ENCODE measurements around the gene MESP2. TPM values are rescaled to one million over a fixed set of nuclear protein-coding genes. Genes with fewer than 3 reads are reported as not detected.

The MESP2 gene
- polyA plus RNA-seq, 3 donors, result 0.67 TPM; not detected in 2

DNA sequence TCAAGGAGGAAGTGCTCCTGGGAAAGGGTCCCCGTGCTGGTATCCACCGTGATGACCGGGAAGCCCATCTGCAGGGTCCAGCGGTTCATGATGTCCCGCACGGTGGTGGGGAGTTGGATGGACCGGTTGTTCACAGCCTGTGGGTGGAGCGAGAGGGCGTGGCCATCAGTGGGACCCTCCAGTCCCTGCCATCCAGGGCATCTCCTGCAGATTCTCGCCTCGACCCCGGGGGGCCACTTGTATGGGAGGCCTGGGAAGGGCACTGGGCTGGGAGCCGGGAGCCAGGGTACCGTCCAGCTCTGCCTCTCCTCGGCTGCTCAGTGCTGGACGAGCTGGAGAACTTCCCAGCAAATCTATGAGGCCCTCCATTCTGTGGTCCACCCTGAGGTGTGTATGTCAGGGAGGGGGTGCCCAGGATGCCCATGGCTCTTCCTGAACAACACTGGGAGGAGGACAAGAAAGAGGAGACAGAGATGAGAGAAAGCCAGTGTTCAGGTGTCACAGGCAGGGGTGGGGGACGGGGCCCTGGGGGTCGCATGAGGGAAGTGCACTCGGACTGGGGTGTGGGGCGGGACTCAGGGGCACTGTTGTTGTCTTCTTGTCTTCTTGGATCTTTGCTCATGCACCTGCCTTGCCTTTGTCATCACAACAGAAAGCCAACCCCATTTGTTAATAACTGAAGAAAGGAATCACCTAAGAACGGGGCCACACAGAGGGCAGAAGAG is 25.5 kb downstream of the MESP2 start:
- peaks cover 100% of the 10 kb centered on the region for H4K20me1 ChIP-seq (ENCODE audit: insufficient read depth, low read length)
- no peaks in the 10 kb centered on the region for H3K27me3 ChIP-seq (ENCODE audit: control insufficient read depth in 2 of 2, insufficient read depth in 2 of 2, low read length in 2 of 2)
- H3K9me3 ChIP-seq (replicated peaks in 1 of 2; ENCODE audit: control insufficient read depth in 1 of 2, insufficient read depth in 1 of 2, low read length in 2 of 2), result no peaks in the 10 kb centered on the region
- peak overlapping the region in 4 of 7 donors; percentile 28 to 61 (median 40) for H3K27ac Mint-ChIP-seq
- H3K27me3 Mint-ChIP-seq (ENCODE audit: low read depth in 3 of 3), result peaks cover 3 to 6% (median 4%) of the 10 kb centered on the region in 3 donors
- no peak for DNase-seq
- H3K4me2 ChIP-seq (replicated peaks; ENCODE audit: extremely low read depth, low read length, poor library complexity, severe bottlenecking), result no peak overlapping the region
- H3K4me1 ChIP-seq (ENCODE audit: control insufficient read depth in 1 of 2, insufficient read depth in 2 of 2, low read length in 2 of 2), result peaks cover 15 to 22% of the 10 kb centered on the region in 2 donors
- H3K4me3 ChIP-seq (replicated peaks in 1 of 3; ENCODE audit: low read depth in 2 of 3, low read length in 3 of 3), result no peak overlapping the region
- intact Hi-C loops (cut with micrococcal nuclease), result no loop called here
- TF ChIP-seq, protein P1, sequence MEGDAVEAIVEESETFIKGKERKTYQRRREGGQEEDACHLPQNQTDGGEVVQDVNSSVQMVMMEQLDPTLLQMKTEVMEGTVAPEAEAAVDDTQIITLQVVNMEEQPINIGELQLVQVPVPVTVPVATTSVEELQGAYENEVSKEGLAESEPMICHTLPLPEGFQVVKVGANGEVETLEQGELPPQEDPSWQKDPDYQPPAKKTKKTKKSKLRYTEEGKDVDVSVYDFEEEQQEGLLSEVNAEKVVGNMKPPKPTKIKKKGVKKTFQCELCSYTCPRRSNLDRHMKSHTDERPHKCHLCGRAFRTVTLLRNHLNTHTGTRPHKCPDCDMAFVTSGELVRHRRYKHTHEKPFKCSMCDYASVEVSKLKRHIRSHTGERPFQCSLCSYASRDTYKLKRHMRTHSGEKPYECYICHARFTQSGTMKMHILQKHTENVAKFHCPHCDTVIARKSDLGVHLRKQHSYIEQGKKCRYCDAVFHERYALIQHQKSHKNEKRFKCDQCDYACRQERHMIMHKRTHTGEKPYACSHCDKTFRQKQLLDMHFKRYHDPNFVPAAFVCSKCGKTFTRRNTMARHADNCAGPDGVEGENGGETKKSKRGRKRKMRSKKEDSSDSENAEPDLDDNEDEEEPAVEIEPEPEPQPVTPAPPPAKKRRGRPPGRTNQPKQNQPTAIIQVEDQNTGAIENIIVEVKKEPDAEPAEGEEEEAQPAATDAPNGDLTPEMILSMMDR (IDR thresholded peaks at IDR 0.05), result no peak
- peaks cover 42% of the 10 kb centered on the region for H3K4me1 Mint-ChIP-seq
- H3K27ac ChIP-seq (ENCODE audit: low read depth in 1 of 2, low read length in 2 of 2), result no peak overlapping the region
- H3K36me3 ChIP-seq (replicated peaks in 1 of 2; ENCODE audit: control insufficient read depth in 1 of 2, insufficient read depth in 2 of 2, low read length in 2 of 2), result peaks cover 92 to 100% of the 10 kb centered on the region in 2 donors
- peaks cover 96 to 100% of the 10 kb centered on the region in 2 donors for H3K36me3 Mint-ChIP-seq
- 95% methylated on average over 18 of the region's 21 CpGs for WGBS (ENCODE audit: insufficient coverage)
- no peak overlapping the region for H3K4me3 Mint-ChIP-seq
- no peak overlapping the region for H3K9ac ChIP-seq (ENCODE audit: insufficient read depth, low read length, poor library complexity, severe bottlenecking)
- peaks cover 0 to 6% (median 2%) of the 10 kb centered on the region in 7 donors for H3K9me3 Mint-ChIP-seq
- H3K79me2 ChIP-seq (ENCODE audit: insufficient read depth, low read length), result peaks cover 11% of the 10 kb centered on the region
- no peak overlapping the region for H2AFZ ChIP-seq (ENCODE audit: insufficient read depth, low read depth, low read length, poor library complexity, severe bottlenecking)

DNA sequence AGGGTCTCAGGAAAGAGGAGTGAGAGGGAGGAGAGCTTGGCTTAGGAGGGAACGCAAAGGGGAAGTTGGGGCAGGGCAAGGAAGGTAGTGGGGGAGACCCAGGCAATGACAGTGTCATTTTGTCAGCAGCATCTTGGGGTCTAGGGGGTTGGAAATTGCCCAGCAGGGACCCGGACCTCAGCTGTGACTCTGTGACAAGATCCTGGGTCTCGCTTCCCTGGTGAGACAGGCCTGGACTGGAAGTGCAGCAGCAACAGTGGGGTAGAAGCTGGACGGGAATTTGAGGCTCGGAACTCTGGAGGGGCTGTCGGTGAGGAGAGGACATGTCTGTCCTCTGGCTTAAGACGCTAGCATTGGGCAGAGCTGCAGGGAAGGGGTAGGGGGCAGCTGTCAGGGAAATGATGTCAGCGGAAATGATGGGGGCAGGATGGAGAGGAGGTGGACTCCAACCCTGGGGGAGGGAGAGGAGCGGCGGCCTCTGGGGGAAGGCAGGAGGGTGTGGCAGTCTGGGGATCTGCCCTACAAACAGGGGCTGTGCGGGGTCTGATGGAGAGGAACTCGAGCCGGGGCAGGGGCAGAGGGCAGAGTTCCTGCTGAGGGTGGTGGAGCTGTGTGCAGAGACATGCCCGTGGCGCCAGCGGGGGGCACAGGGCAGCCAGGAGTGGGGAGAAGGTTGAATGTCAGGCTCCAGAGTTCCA is 26.2 kb downstream of the MESP2 start:
- intact Hi-C loops (cut with micrococcal nuclease), result no loop called here
- Mint-ChIP-seq H3K9me3 (peaks cover 0 to 6% (median 1%) of the 10 kb centered on the region in 7 donors), H3K36me3 (peaks cover 95 to 100% of the 10 kb centered on the region in 2 donors), H3K4me3 (peak overlapping the region in 1 of 2 donors; percentile 37), H3K27ac (peak overlapping the region; percentile 15 to 81 (median 44)), H3K27me3 (ENCODE audit: low read depth in 3 of 3) (peaks cover 3 to 6% (median 4%) of the 10 kb centered on the region in 3 donors), H3K4me1 (peaks cover 42% of the 10 kb centered on the region)
- peaks cover 17% of the 10 kb centered on the region for H3K79me2 ChIP-seq (ENCODE audit: insufficient read depth, low read length)
- H3K9ac ChIP-seq (ENCODE audit: insufficient read depth, low read length, poor library complexity, severe bottlenecking), result no peak overlapping the region
- H3K4me1 ChIP-seq (ENCODE audit: control insufficient read depth in 1 of 2, insufficient read depth in 2 of 2, low read length in 2 of 2), result peaks cover 15 to 22% of the 10 kb centered on the region in 2 donors
- H3K9me3 ChIP-seq (replicated peaks in 1 of 2; ENCODE audit: control insufficient read depth in 1 of 2, insufficient read depth in 1 of 2, low read length in 2 of 2), result no peaks in the 10 kb centered on the region
- H3K27me3 ChIP-seq (ENCODE audit: control insufficient read depth in 2 of 2, insufficient read depth in 2 of 2, low read length in 2 of 2), result no peaks in the 10 kb centered on the region
- H4K20me1 ChIP-seq (ENCODE audit: insufficient read depth, low read length), result peaks cover 100% of the 10 kb centered on the region
- no peak for DNase-seq
- H3K4me2 ChIP-seq (replicated peaks; ENCODE audit: extremely low read depth, low read length, poor library complexity, severe bottlenecking), result no peak overlapping the region
- H3K36me3 ChIP-seq (replicated peaks in 1 of 2; ENCODE audit: control insufficient read depth in 1 of 2, insufficient read depth in 2 of 2, low read length in 2 of 2), result peaks cover 90 to 100% of the 10 kb centered on the region in 2 donors
- H2AFZ ChIP-seq (ENCODE audit: insufficient read depth, low read depth, low read length, poor library complexity, severe bottlenecking), result no peak overlapping the region
- no peak overlapping the region for H3K27ac ChIP-seq (ENCODE audit: low read depth in 1 of 2, low read length in 2 of 2)
- no peak overlapping the region for H3K4me3 ChIP-seq (replicated peaks in 1 of 3; ENCODE audit: low read depth in 2 of 3, low read length in 3 of 3)
- WGBS (ENCODE audit: insufficient coverage), result 68% methylated on average over 15 of the region's 16 CpGs
- TF ChIP-seq, protein P1 (IDR thresholded peaks at IDR 0.05), result no peak
